Liver (tissue), 9 donors: ENCODE measurements around the gene ST3GAL2. TPM values are rescaled to one million over a fixed set of nuclear protein-coding genes. Genes with fewer than 3 reads are reported as not detected.
"Not testable (repeated sequence)": the region's sequence is repeated elsewhere in the genome, so short reads cannot be mapped to it uniquely, and the experiment has no call there.

ENCODE experiments used
- DNase-seq: peaks from one replicate; pipeline ENCODE4 v3.0.0-alpha.2; 2017; ENCODE audit warnings: low spot score
- H3K27ac ChIP-seq, 2 donors: one replicate each; pipeline ENCODE4 v1.7.0; 2013; ENCODE audit warnings: inconsistent platforms in 2 of 2, low read length in 2 of 2, control low read depth in 1 of 2, low read depth in 1 of 2, mild to moderate bottlenecking in 1 of 2
- H3K27me3 ChIP-seq, 4 donors: one replicate each; pipeline versions ENCODE4 v1.6.1 to v1.7.0; 2013; ENCODE audit warnings: low read length in 3 of 4, inconsistent platforms in 1 of 4, mild to moderate bottlenecking in 1 of 4, moderate library complexity in 1 of 4; ENCODE audit not compliant: control insufficient read depth in 4 of 4, insufficient read depth in 4 of 4
- H3K36me3 ChIP-seq, 4 donors: one replicate each; pipeline versions ENCODE4 v1.6.1 to v1.7.0; 2013; ENCODE audit warnings: low read length in 3 of 4, mild to moderate bottlenecking in 3 of 4, low read depth in 1 of 4, moderate library complexity in 1 of 4; ENCODE audit not compliant: control insufficient read depth in 4 of 4, insufficient read depth in 3 of 4
- H3K4me1 ChIP-seq, 4 donors: one replicate each; pipeline versions ENCODE4 v1.6.1 to v1.7.0; 2013; ENCODE audit warnings: low read length in 3 of 4, mild to moderate bottlenecking in 3 of 4, moderate library complexity in 1 of 4; ENCODE audit not compliant: control insufficient read depth in 4 of 4, insufficient read depth in 4 of 4
- H3K4me3 ChIP-seq, 3 donors: one replicate each; pipeline versions ENCODE4 v1.6.1 to v1.7.0; 2013; ENCODE audit warnings: low read length in 3 of 3, control low read depth in 1 of 3, low read depth in 1 of 3, mild to moderate bottlenecking in 1 of 3
- H3K9ac ChIP-seq, 2 donors: one replicate each; pipeline ENCODE4 v1.7.0; 2013; ENCODE audit warnings: low read length in 2 of 2, mild to moderate bottlenecking in 2 of 2, moderate library complexity in 2 of 2, control low read depth in 1 of 2, low read depth in 1 of 2
- H3K9me3 ChIP-seq, 4 donors: one replicate each; pipeline versions ENCODE4 v1.6.1 to v1.7.0; 2013; ENCODE audit warnings: low read length in 3 of 4; ENCODE audit not compliant: control insufficient read depth in 4 of 4
- ATF3 ChIP-seq: IDR thresholded peaks from 2 replicates; pipeline ENCODE4 v1.6.1; 2016; ENCODE audit warnings: antibody characterized with exemption
- CTCF ChIP-seq: fragments of 150-350 bp; IDR thresholded peaks from 2 replicates; pipeline ENCODE4 v1.5.1; 2017; ENCODE audit warnings: improper control_type of control experiment, low read depth, low read length; ENCODE audit not compliant: missing input control
- FOXA1 ChIP-seq: IDR thresholded peaks from 2 replicates; pipeline ENCODE4 v1.6.1; 2016; ENCODE audit warnings: antibody characterized with exemption
- FOXA2 ChIP-seq: IDR thresholded peaks from 2 replicates; pipeline ENCODE4 v1.6.1; 2016; ENCODE audit warnings: antibody characterized with exemption
- GABPA ChIP-seq, 2 donors: IDR thresholded peaks in 1 of 2; conservative IDR thresholded peaks in 1 of 2; 2 replicates each; pipeline ENCODE4 v1.6.1; 2016; ENCODE audit warnings: antibody characterized with exemption in 2 of 2, mild to moderate bottlenecking in 1 of 2, moderate library complexity in 1 of 2
- HNF4A ChIP-seq, 2 donors: conservative IDR thresholded peaks; 2 replicates each; pipeline ENCODE4 v1.6.1; 2016; ENCODE audit warnings: antibody characterized with exemption in 2 of 2, mild to moderate bottlenecking in 2 of 2
- JUND ChIP-seq, 2 donors: IDR thresholded peaks; 2 replicates each; pipeline ENCODE4 v1.6.1; 2016; ENCODE audit warnings: antibody characterized with exemption in 2 of 2
- MAX ChIP-seq: IDR thresholded peaks from 2 replicates; pipeline ENCODE4 v1.6.1; 2016; ENCODE audit warnings: antibody characterized with exemption
- NR2F2 ChIP-seq: IDR thresholded peaks from 2 replicates; pipeline ENCODE4 v1.6.1; 2016; ENCODE audit warnings: antibody characterized with exemption
- RAD21 ChIP-seq, 2 donors: IDR thresholded peaks; 2 replicates each; pipeline ENCODE4 v1.6.1; 2016; ENCODE audit warnings: antibody characterized with exemption in 2 of 2, mild to moderate bottlenecking in 2 of 2
- RXRA ChIP-seq, 2 donors: IDR thresholded peaks; 2 replicates each; pipeline ENCODE4 v1.6.1; 2017 to 2018; ENCODE audit warnings: antibody characterized with exemption in 2 of 2, mild to moderate bottlenecking in 1 of 2
- SP1 ChIP-seq: IDR thresholded peaks from 2 replicates; pipeline ENCODE4 v1.6.1; 2018; ENCODE audit warnings: antibody characterized with exemption, mild to moderate bottlenecking
- TAF1 ChIP-seq: conservative IDR thresholded peaks from 2 replicates; pipeline ENCODE4 v1.6.1; 2016; ENCODE audit warnings: antibody characterized with exemption, mild to moderate bottlenecking
- ZBTB33 ChIP-seq: IDR thresholded peaks from 2 replicates; pipeline ENCODE4 v1.6.1; 2016; ENCODE audit warnings: antibody characterized with exemption
- WGBS: extraction: QIAGEN DNeasy Blood & Tissue Kit; methylation state at CpG from one replicate; pipeline ENCODE4 v1.1.7; 2013; 5-methylcytosine and 5-hydroxymethylcytosine counted together
- polyA plus RNA-seq, 2 donors: library from polyadenylated mRNA; stranded (reverse) in 1 of 2; unstranded in 1 of 2; fragments of 200-250 nt in 1 of 2; fragments of >200 nt in 1 of 2; fragmentation: Nextera tagmentation in 1 of 2; extraction: Ambion mirVana in 1 of 2; gene quantifications; one replicate each; pipeline versions ENCODE4 v1.2.1 to v1.2.3, GENCODE V29; 2013 to 2015
- total RNA-seq, 2 donors: library from RNA; depleted of rRNA; stranded (reverse); fragments of >200 nt; gene quantifications; one replicate each; pipeline ENCODE4 v1.2.3, GENCODE V29; 2014
- donor health status: healthy.
- donor health status: healthy.
- donor health status: healthy.
- donor health status: healthy.
- donor health status: healthy.

Gene ST3GAL2
- total and polyA plus RNA-seq, 4 donors: 3.9 to 53.1 (median 12.9) TPM

- TF ChIP-seq FOXA1: no peak
- TF ChIP-seq RAD21 (IDR thresholded peaks at IDR 0.05): no peak
- TF ChIP-seq MAX: no peak
- TF ChIP-seq RXRA (IDR thresholded peaks at IDR 0.05): no peak
- TF ChIP-seq CTCF: no peak
- TF ChIP-seq NR2F2: no peak
- no peak for TF ChIP-seq ZBTB33
- TF ChIP-seq FOXA2: no peak
- no peak for TF ChIP-seq ATF3
- Histone ChIP-seq H3K9ac (no peak overlapping the region), H3K4me1 (peaks cover 13 to 50% (median 31%) of the 10 kb centered on the region in 4 donors), H3K27ac (no peak overlapping the region), H3K4me3 (no peak overlapping the region), H3K9me3 (no peaks in the 10 kb centered on the region), H3K27me3 (no peaks in the 10 kb centered on the region), H3K36me3 (no peaks in the 10 kb centered on the region)
- DNase-seq: no peak
- WGBS: 80% methylated on average over 13 of the region's 13 CpGs
These were observed 20.5 kb downstream of the ST3GAL2 start for GRCh38 chr16:70418274-70418992.

GRCh38 chr16:70417661-70418060 lies 21.2 kb downstream of the ST3GAL2 start:
- H3K27me3 ChIP-seq: no peaks in the 10 kb centered on the region
- H3K36me3 ChIP-seq: no peaks in the 10 kb centered on the region
- H3K27ac ChIP-seq: no peak overlapping the region
- no peak for DNase-seq
- H3K9me3 ChIP-seq: no peaks in the 10 kb centered on the region
- no peak overlapping the region for H3K9ac ChIP-seq
- peaks cover 8 to 45% (median 31%) of the 10 kb centered on the region in 4 donors for H3K4me1 ChIP-seq
- WGBS: 80% methylated on average over 7 of the region's 7 CpGs
- TF ChIP-seq SP1: no peak
- no peak for TF ChIP-seq TAF1
- H3K4me3 ChIP-seq: no peak overlapping the region

- Histone ChIP-seq H3K27ac (no peak overlapping the region), H3K9me3 (no peaks in the 10 kb centered on the region), H3K4me3 (no peak overlapping the region), H3K9ac (no peak overlapping the region), H3K27me3 (no peaks in the 10 kb centered on the region), H3K36me3 (no peaks in the 10 kb centered on the region), H3K4me1 (peaks cover 6 to 40% (median 31%) of the 10 kb centered on the region in 4 donors)
- WGBS: 81% methylated on average over 17 of the region's 17 CpGs
- TF ChIP-seq GABPA (IDR thresholded peaks at IDR 0.05 in 1 of 2, conservative IDR thresholded peaks at IDR 0.05 in 1 of 2): no peak
- no peak for TF ChIP-seq RXRA (IDR thresholded peaks at IDR 0.05)
- TF ChIP-seq JUND (IDR thresholded peaks at IDR 0.05): no peak
- TF ChIP-seq HNF4A (conservative IDR thresholded peaks at IDR 0.05): no peak
- no peak for TF ChIP-seq NR2F2
- no peak for DNase-seq
These were observed 21.9 kb downstream of the ST3GAL2 start for GRCh38 chr16:70416748-70417616.

GRCh38 chr16:70413572-70413971 lies 25.3 kb downstream of the ST3GAL2 start:
- H3K4me1 ChIP-seq: peaks cover 0 to 22% (median 14%) of the 10 kb centered on the region in 4 donors
- not testable (repeated sequence) for H3K27ac ChIP-seq, H3K36me3 ChIP-seq, H3K9me3 ChIP-seq, H3K27me3 ChIP-seq, H3K4me3 ChIP-seq, DNase-seq, H3K9ac ChIP-seq
- 97% methylated on average over 5 of the region's 5 CpGs for WGBS
